Right cardiac atrium (tissue), 5 donors: ENCODE measurements around the gene LIPN. TPM values are rescaled to one million over a fixed set of nuclear protein-coding genes. Genes with fewer than 3 reads are reported as not detected.

Experiments
- ATAC-seq, 2 donors: fragments of 200-7000 bp; cut with Tn5 transposase; one replicate each; pipeline versions ENCODE4 v1.8.0 to v1.9.1; 2020; ENCODE audit warnings: moderate library complexity in 2 of 2, mild to moderate bottlenecking in 1 of 2
- DNase-seq, 3 donors: peaks; one replicate each; pipeline ENCODE4 v3.0.0-alpha.2; 2020
- H3K27ac ChIP-seq: one replicate; pipeline ENCODE4 v1.5.1; 2013; ENCODE audit warnings: mild to moderate bottlenecking, low read length, control low read depth, moderate library complexity
- H3K27me3 ChIP-seq: one replicate; pipeline ENCODE4 v1.6.1; 2013; ENCODE audit not compliant: control insufficient read depth, insufficient read depth
- H3K4me1 ChIP-seq: one replicate; pipeline ENCODE4 v1.6.1; 2013; ENCODE audit warnings: low read length; ENCODE audit not compliant: control insufficient read depth, insufficient read depth
- H3K4me3 ChIP-seq: one replicate; pipeline ENCODE4 v1.5.1; 2013; ENCODE audit warnings: low read length, control low read depth
- H3K9me3 ChIP-seq: one replicate; pipeline ENCODE4 v1.6.1; 2013; ENCODE audit warnings: low read length; ENCODE audit not compliant: control insufficient read depth
- WGBS: extraction: QIAGEN DNeasy Blood & Tissue Kit; methylation state at CpG from one replicate; pipeline ENCODE4 v1.1.7; 2013; 5-methylcytosine and 5-hydroxymethylcytosine counted together
- intact Hi-C, 4 donors: fragments of 100-400 bp; cut with DNase I; formaldehyde crosslinking; loops; one replicate each; pipeline versions ENCODE4 v1.11.0 to v1.14.0; 2022 to 2023
- polyA plus RNA-seq: library from polyadenylated mRNA; stranded (reverse); fragments of 200-250 nt; gene quantifications from one replicate; pipeline ENCODE4 v1.2.3, GENCODE V29; 2013
- total RNA-seq, 4 donors: library from RNA; stranded (reverse); fragmentation: NEBNext Ultra II Directional; extraction: Animal tissue kit (Norgen Biotek cat#: 25700); gene quantifications; one replicate each; pipeline ENCODE4 v1.2.1, GENCODE V29; 2021
- donor health status: healthy with polysubstance abuse.
- donor health status: DM: no; HTN: yes; CAD: no.
- donor health status: DM: no; HTN: no; CAD: no.
- donor health status: DM: no; HTN: yes; CAD: no; lungs with severe emphysema.
- donor health status: DM: yes; HTN: yes; CAD: no.

LIPN gene
- total and polyA plus RNA-seq, 5 donors: 0.26 TPM; not detected in 4

- 97% methylated on average over 2 of the region's 2 CpGs for WGBS
- Histone ChIP-seq H3K27me3 (no peaks in the 10 kb centered on the region), H3K4me1 (no peaks in the 10 kb centered on the region), H3K27ac (no peak overlapping the region), H3K9me3 (no peaks in the 10 kb centered on the region), H3K4me3 (no peak overlapping the region)
- intact Hi-C loops: no loop called here
- no peak for ATAC-seq
- no peak for DNase-seq
Measured at GRCh38 chr10:88803641-88804040, 43.8 kb downstream of the LIPN start.

GRCh38 chr10:88804083-88804812 is 44.4 kb downstream of the LIPN start:
- intact Hi-C loops: no loop called here
- WGBS: 65% methylated on average over 6 of the region's 6 CpGs
- ATAC-seq (no peak), DNase-seq (no peak)
- Histone ChIP-seq H3K4me3 (no peak overlapping the region), H3K4me1 (no peaks in the 10 kb centered on the region), H3K27me3 (no peaks in the 10 kb centered on the region), H3K9me3 (no peaks in the 10 kb centered on the region), H3K27ac (no peak overlapping the region)

GRCh38 chr10:88805361-88805760 is 45.5 kb downstream of the LIPN start:
- no peaks in the 10 kb centered on the region for H3K27me3 ChIP-seq
- intact Hi-C loops: no loop called here
- 42% methylated on average over 2 of the region's 2 CpGs for WGBS
- ATAC-seq: no peak
- DNase-seq: no peak
- H3K4me3 ChIP-seq: no peak overlapping the region
- H3K9me3 ChIP-seq: no peaks in the 10 kb centered on the region
- H3K27ac ChIP-seq: no peak overlapping the region
- no peaks in the 10 kb centered on the region for H3K4me1 ChIP-seq

DNA sequence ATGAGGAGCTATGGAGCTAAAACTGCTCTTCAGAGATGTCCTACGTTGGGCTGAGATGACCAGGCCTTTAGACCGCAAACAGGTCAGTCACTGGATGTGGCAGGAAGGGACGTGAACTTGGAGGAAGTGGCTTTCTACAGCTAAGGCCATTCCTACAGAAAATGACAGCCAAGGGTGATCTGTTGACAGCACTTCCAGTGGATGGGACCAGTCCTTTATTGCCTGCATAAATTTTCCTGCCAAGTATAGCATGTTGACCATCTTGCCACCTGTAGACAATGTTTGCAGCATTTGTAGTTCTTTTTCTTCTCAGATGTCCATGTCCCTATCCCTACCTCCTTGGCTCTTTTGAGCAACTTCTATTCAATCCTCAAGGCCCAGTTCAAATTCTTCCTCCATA is 46.1 kb downstream of the LIPN start:
- Histone ChIP-seq H3K4me3 (no peak overlapping the region), H3K27me3 (no peaks in the 10 kb centered on the region), H3K27ac (no peak overlapping the region), H3K4me1 (no peaks in the 10 kb centered on the region), H3K9me3 (no peaks in the 10 kb centered on the region)
- intact Hi-C loops: no loop called here
- DNase-seq: no peak
- ATAC-seq: no peak
- WGBS: 76% methylated on average over 3 of the region's 3 CpGs

- H3K4me3 ChIP-seq: no peak overlapping the region
- intact Hi-C loops: loop anchor here in 3 of 4 donors (5.0 to 10.0 kb wide), 3 partner anchors 115 to 125 kb away; no protein-coding TSS in a partner anchor
Measured at GRCh38 chr10:88809621-88810020, 49.8 kb downstream of the LIPN start.

DNA sequence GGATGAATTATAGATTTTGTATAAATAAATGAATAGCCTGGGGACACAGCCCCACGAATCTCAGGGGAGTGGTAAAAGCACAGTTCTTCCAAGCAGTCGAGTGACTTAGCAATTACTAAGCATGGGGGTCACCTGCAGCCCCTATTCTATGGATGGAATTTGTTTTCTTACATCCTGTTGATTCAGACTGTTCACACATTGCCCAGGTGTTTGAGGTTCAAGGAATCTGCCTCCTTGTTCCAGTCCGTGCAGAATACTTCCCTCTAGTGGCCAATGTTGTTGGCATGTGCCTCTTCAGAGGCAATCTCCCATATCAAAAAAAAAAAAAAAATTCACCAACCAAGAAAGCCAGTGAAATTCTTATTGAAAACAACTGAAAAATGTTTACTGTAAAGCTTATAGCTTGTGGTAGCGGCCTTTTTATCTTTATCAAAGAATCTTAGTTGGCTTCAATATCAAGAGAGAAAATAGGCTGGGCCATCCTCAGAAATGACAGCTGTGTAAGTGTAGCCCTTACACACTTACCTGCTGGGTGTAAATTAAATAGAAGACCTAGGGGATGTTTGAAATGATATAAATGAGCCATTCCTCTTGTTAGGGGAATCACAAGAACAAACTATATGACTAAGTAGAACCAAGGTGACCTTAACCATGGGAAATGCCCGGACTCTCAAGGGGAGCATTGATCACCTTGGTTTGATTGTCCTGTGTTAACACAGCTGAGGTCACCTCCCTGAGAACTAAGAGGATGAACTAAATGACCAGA is 50.6 kb downstream of the LIPN start:
- 49% methylated on average over 5 of the region's 5 CpGs for WGBS
- no peaks in the 10 kb centered on the region for H3K4me1 ChIP-seq
- H3K9me3 ChIP-seq: no peaks in the 10 kb centered on the region
- no peaks in the 10 kb centered on the region for H3K27me3 ChIP-seq
- peak in 1 of 2 donors; percentile 68 for ATAC-seq
- intact Hi-C loops: loop anchor here in 3 of 4 donors (5.0 to 10.0 kb wide), 3 partner anchors 116 to 126 kb away; no protein-coding TSS in a partner anchor
- no peak for DNase-seq
- no peak overlapping the region for H3K4me3 ChIP-seq
- H3K27ac ChIP-seq: no peak overlapping the region

More at GRCh38 chr10:88809621-88810020, 49.8 kb downstream of the LIPN start:
- Histone ChIP-seq H3K4me1 (no peaks in the 10 kb centered on the region), H3K9me3 (no peaks in the 10 kb centered on the region), H3K27ac (no peak overlapping the region), H3K27me3 (no peaks in the 10 kb centered on the region)
- DNase-seq (no peak), ATAC-seq (no peak)
- WGBS: 83% methylated on average over 4 of the region's 4 CpGs

DNA sequence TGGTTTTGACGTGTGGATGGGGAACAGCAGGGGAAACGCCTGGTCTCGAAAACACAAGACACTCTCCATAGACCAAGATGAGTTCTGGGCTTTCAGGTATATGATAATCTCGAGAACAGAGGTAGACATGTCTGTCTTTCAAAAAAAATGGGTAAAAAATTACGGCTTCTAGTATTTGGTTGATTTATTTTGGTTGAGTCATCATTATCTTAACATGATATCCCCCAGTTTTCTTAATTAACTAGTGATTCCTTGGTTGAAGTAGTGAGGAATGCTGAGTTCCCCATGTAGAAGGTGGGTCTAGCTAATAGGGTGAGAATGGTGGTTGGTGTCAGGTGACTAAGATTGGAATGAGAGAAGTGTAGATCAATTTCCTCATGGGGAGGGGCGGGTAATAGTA is 53.4 kb downstream of the LIPN start:
- intact Hi-C loops: loop anchor here in 3 of 4 donors (5.0 to 10.0 kb wide), 3 partner anchors 118 to 128 kb away; no protein-coding TSS in a partner anchor
- DNase-seq: no peak
- Histone ChIP-seq H3K9me3 (no peaks in the 10 kb centered on the region), H3K27me3 (no peaks in the 10 kb centered on the region), H3K4me3 (no peak overlapping the region), H3K4me1 (no peaks in the 10 kb centered on the region), H3K27ac (no peak overlapping the region)
- no peak for ATAC-seq
- WGBS: 87% methylated on average over 6 of the region's 6 CpGs

- ATAC-seq: no peak
- intact Hi-C loops: loop anchor here in 2 of 4 donors (10.0 kb wide), 2 partner anchors 124 to 134 kb away; no protein-coding TSS in a partner anchor
- H3K4me3 ChIP-seq: no peak overlapping the region
- no peak overlapping the region for H3K27ac ChIP-seq
- H3K27me3 ChIP-seq: no peaks in the 10 kb centered on the region
- DNase-seq: no peak
- WGBS: 75% methylated on average over 3 of the region's 3 CpGs
- H3K9me3 ChIP-seq: no peaks in the 10 kb centered on the region
- no peaks in the 10 kb centered on the region for H3K4me1 ChIP-seq
Measured at GRCh38 chr10:88819290-88819689, 59.5 kb downstream of the LIPN start.

DNA sequence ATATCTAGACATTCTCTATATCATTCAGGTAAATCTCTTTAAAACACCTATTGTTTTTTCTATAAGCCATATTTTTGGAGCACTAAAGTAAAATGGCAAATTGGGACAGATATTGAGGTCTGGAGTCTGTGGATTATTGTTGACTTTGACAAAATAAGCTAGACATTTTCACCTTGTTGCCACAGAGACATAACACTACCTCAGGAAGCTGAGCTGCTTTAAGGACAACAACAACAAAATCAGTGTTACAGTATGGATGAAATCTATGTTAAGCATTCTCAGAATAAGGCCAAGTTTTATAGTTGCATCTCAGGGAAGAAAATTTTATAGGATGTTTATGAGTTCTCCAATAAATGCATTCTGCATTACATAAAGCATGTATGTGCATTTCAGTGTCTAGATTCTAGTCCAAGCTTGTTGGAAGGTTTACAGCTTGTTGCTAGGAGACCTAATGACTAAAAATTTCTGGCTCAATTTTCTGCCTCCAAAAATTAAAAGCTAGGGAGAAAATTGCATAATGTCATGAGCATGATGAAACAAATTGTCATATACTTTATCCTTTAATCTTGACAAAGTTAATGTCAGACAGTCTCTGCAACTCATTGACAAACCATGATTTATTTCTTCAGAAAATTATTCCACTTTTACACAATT is 61.1 kb downstream of the LIPN start:
- Histone ChIP-seq H3K9me3 (no peaks in the 10 kb centered on the region), H3K4me1 (no peaks in the 10 kb centered on the region), H3K27ac (no peak overlapping the region), H3K4me3 (no peak overlapping the region), H3K27me3 (no peaks in the 10 kb centered on the region)
- ATAC-seq (no peak), DNase-seq (no peak)
- intact Hi-C loops: no loop called here

DNA sequence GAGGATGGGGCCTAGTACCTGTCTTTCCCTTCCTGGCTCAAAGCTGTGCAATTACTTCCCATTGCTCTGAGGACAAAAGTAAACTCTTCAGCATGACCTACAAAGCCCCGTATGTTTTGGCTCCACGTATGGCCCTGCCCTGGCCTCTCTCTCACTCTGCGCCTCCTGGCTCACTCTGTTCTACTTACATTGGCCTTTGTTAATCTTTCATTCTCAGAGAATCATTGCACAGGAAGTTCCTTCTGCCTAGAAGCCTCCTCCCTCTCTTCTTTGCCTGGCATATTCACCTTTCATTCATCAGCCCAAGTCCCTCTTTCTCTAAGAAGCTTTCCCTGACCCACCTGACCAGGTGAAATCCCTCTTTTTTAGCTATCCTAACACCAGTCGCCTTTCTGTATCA is 66.6 kb downstream of the LIPN start:
- H3K9me3 ChIP-seq: no peaks in the 10 kb centered on the region
- WGBS: 83% methylated on average over 4 of the region's 4 CpGs
- intact Hi-C loops: no loop called here
- no peaks in the 10 kb centered on the region for H3K27me3 ChIP-seq
- H3K27ac ChIP-seq: no peak overlapping the region
- no peak overlapping the region for H3K4me3 ChIP-seq
- no peaks in the 10 kb centered on the region for H3K4me1 ChIP-seq
- no peak for DNase-seq
- no peak for ATAC-seq

- WGBS: 96% methylated on average over 2 of the region's 2 CpGs
Measured at GRCh38 chr10:88827671-88828070, 67.9 kb downstream of the LIPN start.

More at GRCh38 chr10:88827671-88828070, 67.9 kb downstream of the LIPN start:
- Histone ChIP-seq H3K27me3 (no peaks in the 10 kb centered on the region), H3K27ac (no peak overlapping the region), H3K4me1 (no peaks in the 10 kb centered on the region), H3K9me3 (no peaks in the 10 kb centered on the region), H3K4me3 (no peak overlapping the region)
- ATAC-seq (no peak), DNase-seq (no peak)
- intact Hi-C loops: no loop called here
